ENCODE data around the gene MEDAG. TPM values are rescaled to one million over a fixed set of nuclear protein-coding genes. Genes with fewer than 3 reads are reported as not detected.
A peak's percentile ranks its signal among the peaks of the same experiment; 100 is the strongest.
"Not testable (repeated sequence)": the region's sequence is repeated elsewhere in the genome, so short reads cannot be mapped to it uniquely, and the experiment has no call there.

Gene MEDAG
- total RNA-seq, 4 donors from 2014 or later = 16.8 to 189 (median 38.4) TPM

DNA sequence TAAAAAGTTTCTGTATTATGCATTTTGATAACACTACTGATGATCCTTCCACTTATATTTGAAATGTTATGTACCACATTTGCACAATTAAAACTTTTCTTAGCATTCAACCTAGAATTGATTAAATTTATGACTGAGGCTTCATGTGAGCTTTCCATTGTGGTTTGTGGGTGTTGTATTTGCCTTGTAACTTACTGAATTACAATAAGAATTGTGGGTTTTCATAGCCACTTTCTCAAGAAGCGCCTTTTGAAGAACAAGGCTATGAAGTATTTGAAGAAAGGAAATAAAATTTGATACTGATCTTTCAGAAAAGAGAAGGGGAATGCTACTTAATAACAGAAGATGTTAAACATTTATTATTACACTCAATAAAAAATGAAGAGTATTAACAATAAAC is 19.4 kb downstream of the MEDAG start:
- H3K4me1 ChIP-seq = no peaks in the 10 kb centered on the region
- WGBS, 2 donors (ENCODE audit: low coverage in 1 of 2) = 91 to 100% methylated on average over 1 of the region's 1 CpG
- no peak for TF ChIP-seq EP300 (IDR thresholded peaks at IDR 0.05)
- no peak for TF ChIP-seq POLR2AphosphoS5 (IDR thresholded peaks at IDR 0.05)
- TF ChIP-seq, protein P1, sequence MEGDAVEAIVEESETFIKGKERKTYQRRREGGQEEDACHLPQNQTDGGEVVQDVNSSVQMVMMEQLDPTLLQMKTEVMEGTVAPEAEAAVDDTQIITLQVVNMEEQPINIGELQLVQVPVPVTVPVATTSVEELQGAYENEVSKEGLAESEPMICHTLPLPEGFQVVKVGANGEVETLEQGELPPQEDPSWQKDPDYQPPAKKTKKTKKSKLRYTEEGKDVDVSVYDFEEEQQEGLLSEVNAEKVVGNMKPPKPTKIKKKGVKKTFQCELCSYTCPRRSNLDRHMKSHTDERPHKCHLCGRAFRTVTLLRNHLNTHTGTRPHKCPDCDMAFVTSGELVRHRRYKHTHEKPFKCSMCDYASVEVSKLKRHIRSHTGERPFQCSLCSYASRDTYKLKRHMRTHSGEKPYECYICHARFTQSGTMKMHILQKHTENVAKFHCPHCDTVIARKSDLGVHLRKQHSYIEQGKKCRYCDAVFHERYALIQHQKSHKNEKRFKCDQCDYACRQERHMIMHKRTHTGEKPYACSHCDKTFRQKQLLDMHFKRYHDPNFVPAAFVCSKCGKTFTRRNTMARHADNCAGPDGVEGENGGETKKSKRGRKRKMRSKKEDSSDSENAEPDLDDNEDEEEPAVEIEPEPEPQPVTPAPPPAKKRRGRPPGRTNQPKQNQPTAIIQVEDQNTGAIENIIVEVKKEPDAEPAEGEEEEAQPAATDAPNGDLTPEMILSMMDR (IDR thresholded peaks at IDR 0.05) = no peak
- TF ChIP-seq POLR2A (IDR thresholded peaks at IDR 0.05) = no peak
- no peak overlapping the region for H3K4me3 ChIP-seq
- no peaks in the 10 kb centered on the region for H3K27me3 ChIP-seq
- no peak for ATAC-seq
- H3K27ac ChIP-seq = no peak overlapping the region
- H3K9me3 ChIP-seq = no peaks in the 10 kb centered on the region
- H3K36me3 ChIP-seq = peaks cover 0 to 5% of the 10 kb centered on the region in 2 donors

DNA sequence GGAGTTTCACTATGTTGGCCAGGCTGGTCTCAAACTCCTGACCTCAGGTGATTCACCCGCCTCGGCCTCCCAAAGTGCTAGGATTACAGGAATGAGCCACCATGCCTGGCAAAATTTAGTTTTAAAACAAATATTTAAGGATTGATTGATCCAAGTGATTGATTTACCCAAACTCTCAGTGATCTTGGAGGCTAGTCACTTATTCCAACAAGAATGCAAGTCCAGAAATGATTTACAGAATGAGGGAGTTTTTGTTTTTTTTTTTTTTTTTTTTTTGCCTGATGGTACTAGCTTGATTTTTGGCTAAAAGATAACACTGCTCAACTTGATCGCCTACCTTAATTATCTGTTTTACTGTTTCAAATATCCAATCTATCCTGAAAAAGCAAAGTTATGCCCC is 20.7 kb downstream of the MEDAG start:
- Histone ChIP-seq H3K27ac (no peak overlapping the region), H3K27me3 (no peaks in the 10 kb centered on the region), H3K9me3 (no peaks in the 10 kb centered on the region), H3K4me1 (no peaks in the 10 kb centered on the region), H3K4me3 (no peak overlapping the region), H3K36me3 (peaks cover 0 to 5% of the 10 kb centered on the region in 2 donors)
- TF ChIP-seq, protein P1 (IDR thresholded peaks at IDR 0.05) = no peak
- 89 to 100% methylated on average over 3 of the region's 3 CpGs for WGBS, 2 donors (ENCODE audit: low coverage in 1 of 2)
- ATAC-seq = no peak

DNA sequence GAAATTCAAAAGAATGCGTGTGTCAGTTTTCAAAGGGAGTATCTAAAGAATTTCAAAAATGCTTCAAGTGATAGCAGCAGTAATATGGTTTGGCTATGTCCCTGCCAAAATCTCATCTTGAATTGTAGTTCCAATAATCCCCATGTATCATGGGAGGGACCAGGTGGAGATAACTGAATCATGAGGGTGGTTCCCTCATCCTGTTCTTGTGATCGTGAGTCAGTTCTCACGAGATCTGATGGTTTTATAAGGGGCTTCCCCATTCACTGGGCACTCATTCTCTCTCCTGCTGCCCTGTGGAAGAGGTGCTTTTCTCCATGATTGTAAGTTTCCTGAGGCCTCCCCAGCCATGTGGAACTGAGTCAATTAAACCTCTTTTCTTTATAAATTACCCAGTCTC is 21.1 kb downstream of the MEDAG start:
- not testable (repeated sequence) for ATAC-seq, H3K4me1 ChIP-seq, H3K9me3 ChIP-seq, H3K27me3 ChIP-seq, H3K36me3 ChIP-seq, H3K27ac ChIP-seq, H3K4me3 ChIP-seq
- WGBS, 2 donors (ENCODE audit: low coverage in 1 of 2) = 71 to 77% methylated on average over 3 of the region's 3 CpGs

DNA sequence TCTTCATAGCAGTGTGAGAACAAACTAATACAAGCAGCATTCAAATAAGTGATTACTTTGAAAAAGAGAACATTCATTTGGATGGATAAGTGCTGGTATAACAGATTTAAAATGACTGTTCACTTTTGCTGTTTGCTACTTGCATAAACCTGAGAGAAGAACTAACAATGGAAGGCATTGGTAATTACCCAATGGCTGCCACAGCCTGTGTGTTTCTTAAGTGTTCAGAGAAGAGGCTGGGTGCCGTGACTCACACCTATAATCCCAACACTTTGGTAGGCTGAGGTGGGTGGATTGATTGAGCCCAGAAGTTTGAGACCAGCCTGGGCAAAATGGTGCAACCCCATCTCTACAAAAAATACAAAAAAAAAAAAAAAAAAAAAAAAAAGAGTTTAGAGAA is 21.5 kb downstream of the MEDAG start:
- peaks cover 0 to 4% (median 0%) of the 10 kb centered on the region in 3 donors for H3K4me1 ChIP-seq
- no peak overlapping the region for H3K27ac ChIP-seq
- TF ChIP-seq POLR2A (IDR thresholded peaks at IDR 0.05) = no peak
- peaks cover 5% of the 10 kb centered on the region for H3K27me3 ChIP-seq
- 100% methylated on average over 1 of the region's 1 CpG for WGBS, 2 donors (ENCODE audit: low coverage in 1 of 2)
- no peak overlapping the region for H3K4me3 ChIP-seq
- ATAC-seq = no peak
- H3K9me3 ChIP-seq = no peaks in the 10 kb centered on the region
- peaks cover 0 to under 1% of the 10 kb centered on the region in 2 donors for H3K36me3 ChIP-seq

DNA sequence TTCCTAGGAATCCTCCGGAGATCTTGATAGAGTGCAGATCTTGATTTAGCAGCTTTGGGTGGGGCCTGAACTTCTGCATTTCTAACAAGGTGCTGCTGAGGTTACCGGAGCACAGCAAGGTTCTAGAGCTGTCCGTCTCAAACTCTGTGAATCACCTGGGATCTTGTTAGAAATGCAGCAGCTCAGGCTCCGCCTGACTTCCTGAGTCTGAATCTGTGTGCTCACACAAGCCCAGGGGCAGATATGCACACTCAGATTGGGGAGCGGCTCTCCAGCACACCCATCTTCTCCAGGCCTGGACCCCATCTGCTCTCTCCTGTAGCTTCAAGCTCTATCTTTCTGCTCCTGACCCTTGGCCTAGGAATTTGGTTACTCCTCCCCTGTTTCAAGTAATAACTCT is 22.9 kb downstream of the MEDAG start:
- Histone ChIP-seq H3K4me1 (peaks cover 0 to 15% (median 0%) of the 10 kb centered on the region in 3 donors), H3K27me3 (peaks cover 11% of the 10 kb centered on the region), H3K27ac (no peak overlapping the region), H3K36me3 (no peaks in the 10 kb centered on the region), H3K9me3 (no peaks in the 10 kb centered on the region), H3K4me3 (no peak overlapping the region)
- WGBS, 2 donors (ENCODE audit: low coverage in 1 of 2) = 82 to 96% methylated on average over 5 of the region's 5 CpGs
- TF ChIP-seq POLR2AphosphoS5 (IDR thresholded peaks at IDR 0.05) = no peak
- no peak for ATAC-seq

DNA sequence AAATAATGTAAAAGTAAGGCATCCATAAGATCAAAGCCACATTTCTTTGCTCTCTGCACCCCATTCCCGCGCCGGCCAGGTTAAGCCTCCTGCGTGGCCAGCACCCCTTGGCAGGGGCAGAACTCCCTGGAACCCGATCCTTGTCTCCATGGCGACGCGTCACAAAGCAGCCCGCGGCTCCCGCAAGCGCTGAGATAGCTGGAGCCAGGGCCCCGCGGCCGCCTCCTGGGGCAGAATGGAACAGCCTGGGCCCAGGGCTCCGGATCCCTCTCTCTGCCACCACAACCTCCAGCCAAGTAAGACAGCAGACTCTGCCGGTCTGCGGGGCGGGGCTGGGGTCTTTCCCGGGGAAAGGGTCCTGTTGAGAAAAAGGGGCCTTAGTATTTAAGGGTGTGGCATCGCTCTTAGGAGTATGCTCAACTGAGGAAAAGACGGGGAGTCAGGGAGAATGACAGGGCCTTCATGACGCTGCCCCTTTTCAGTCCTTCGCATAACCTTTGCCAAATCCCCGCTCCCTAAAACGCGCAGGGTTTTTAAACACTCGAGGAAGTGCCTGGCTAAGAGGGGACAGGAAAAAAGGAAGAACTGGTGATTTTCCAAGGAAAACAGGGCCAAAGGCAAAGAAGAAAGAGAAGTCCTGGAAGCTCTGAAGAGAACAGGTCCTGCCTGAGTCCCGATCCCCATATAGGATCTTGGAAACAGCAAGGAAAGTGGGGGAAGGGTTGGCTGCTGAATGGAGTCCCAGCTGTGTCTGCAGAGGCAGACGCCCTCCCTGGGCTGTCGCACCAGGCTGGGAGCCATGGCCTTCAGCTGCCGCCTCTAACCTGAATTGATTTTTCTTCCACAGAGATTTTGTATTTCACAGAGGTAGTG is 26.6 kb downstream of the MEDAG start, which contains the start of gene TEX26:
TSS of gene TEX26 (plus strand) at position 176 of the 873 bp plus-strand sequence. CDS start at position 236, 60 bp downstream.
- H3K4me3 ChIP-seq = peak within 1 kb of the TSS in 1 of 2 donors; percentile 33
- no peak for TF ChIP-seq POLR2AphosphoS5 (IDR thresholded peaks at IDR 0.05)
- TF ChIP-seq, protein P1 (IDR thresholded peaks at IDR 0.05) = peak in 2 of 4 experiments; percentile 19 to 29
- peaks cover 21% of the 10 kb centered on the region for H3K27me3 ChIP-seq
- H3K36me3 ChIP-seq = no peaks in the 10 kb centered on the region
- H3K4me1 ChIP-seq = peaks cover 0 to 15% (median 0%) of the 10 kb centered on the region in 3 donors
- peak; percentile 20 for ATAC-seq
- peak within 1 kb of the TSS in 1 of 4 donors; percentile 18 for H3K27ac ChIP-seq
- 23 to 51% methylated on average over 7 to 24 of the region's 32 CpGs for WGBS, 2 donors (ENCODE audit: low coverage in 1 of 2)
- H3K9me3 ChIP-seq = peaks cover 0 to 2% (median 0%) of the 10 kb centered on the region in 3 donors

Data from gastroesophageal sphincter (tissue), 4 donors.